Immature natural killer cell (primary cell): ENCODE data around the gene CALD1. TPM values are rescaled to one million over a fixed set of nuclear protein-coding genes. Genes with fewer than 3 reads are reported as not detected.

Source experiments
- DNase-seq, 3 donors: peaks; one replicate each; pipeline ENCODE4 v3.0.0; 2022; ENCODE audit warnings: mixed read lengths in 1 of 3
- H3K27ac Mint-ChIP-seq, 6 donors: one replicate each; pipeline ENCODE4 v1.8.0; 2020; ENCODE audit warnings: mixed read lengths in 6 of 6, mild to moderate bottlenecking in 5 of 6, inconsistent platforms in 4 of 6, moderate library complexity in 3 of 6
- H3K27me3 Mint-ChIP-seq, 3 donors: one replicate each; pipeline ENCODE4 v1.8.0; 2020 to 2021; ENCODE audit warnings: low read depth in 3 of 3, mild to moderate bottlenecking in 3 of 3, mixed read lengths in 3 of 3, moderate library complexity in 3 of 3, inconsistent platforms in 1 of 3
- H3K36me3 Mint-ChIP-seq, 3 donors: one replicate each; pipeline ENCODE4 v1.8.0; 2020; ENCODE audit warnings: mixed read lengths in 3 of 3, inconsistent platforms in 2 of 3, mild to moderate bottlenecking in 2 of 3
- H3K4me1 Mint-ChIP-seq, 2 donors: one replicate each; pipeline ENCODE4 v1.8.0; 2020; ENCODE audit warnings: inconsistent platforms in 2 of 2, mild to moderate bottlenecking in 2 of 2, mixed read lengths in 2 of 2, moderate library complexity in 1 of 2
- H3K4me3 Mint-ChIP-seq, 5 donors: one replicate each; pipeline ENCODE4 v1.8.0; 2020; ENCODE audit warnings: mild to moderate bottlenecking in 5 of 5, mixed read lengths in 5 of 5, inconsistent platforms in 3 of 5, moderate library complexity in 3 of 5
- H3K9me3 Mint-ChIP-seq, 6 donors: one replicate each; pipeline ENCODE4 v1.8.0; 2020; ENCODE audit warnings: mild to moderate bottlenecking in 6 of 6, mixed read lengths in 6 of 6, inconsistent platforms in 4 of 6, moderate library complexity in 3 of 6
- polyA plus RNA-seq, 3 donors: library from polyadenylated mRNA; unstranded; fragments of 300-500 nt; fragmentation: Illumina TruSeq; gene quantifications; one replicate each; pipeline ENCODE4 v1.2.3, GENCODE V29; 2021

Gene CALD1
- polyA plus RNA-seq, 3 donors from 2014 or later: 0.06 to 0.07 TPM; not detected in 1

DNA sequence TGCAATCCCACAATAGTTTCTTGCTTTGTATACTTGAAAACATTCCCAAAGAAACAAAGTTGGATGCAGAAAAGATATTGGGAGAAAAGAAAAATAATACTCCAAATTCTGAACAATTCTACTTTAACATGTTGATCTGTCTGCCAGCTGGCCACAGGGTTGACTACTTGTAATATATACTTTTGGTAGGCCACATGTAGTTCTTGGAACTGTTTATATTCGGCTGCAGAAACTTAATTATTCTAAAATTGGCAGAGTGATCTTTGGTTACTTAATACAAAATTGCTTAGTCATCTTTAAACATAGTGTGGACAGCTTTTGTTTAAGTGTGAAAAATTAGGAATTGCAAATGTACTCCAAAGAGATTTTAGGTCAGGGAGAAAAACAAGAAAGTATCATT lies 76.0 kb downstream of the CALD1 start:
- DNase-seq: no peak
- Mint-ChIP-seq H3K4me3 (peak overlapping the region in 2 of 5 donors; percentile 61 to 71), H3K9me3 (no peaks in the 10 kb centered on the region), H3K4me1 (peaks cover 22 to 24% of the 10 kb centered on the region in 2 donors), H3K27me3 (peaks cover 1 to 5% (median 2%) of the 10 kb centered on the region in 3 donors), H3K27ac (peak overlapping the region in 4 of 6 donors; percentile 24 to 82 (median 78)), H3K36me3 (no peaks in the 10 kb centered on the region)

DNA sequence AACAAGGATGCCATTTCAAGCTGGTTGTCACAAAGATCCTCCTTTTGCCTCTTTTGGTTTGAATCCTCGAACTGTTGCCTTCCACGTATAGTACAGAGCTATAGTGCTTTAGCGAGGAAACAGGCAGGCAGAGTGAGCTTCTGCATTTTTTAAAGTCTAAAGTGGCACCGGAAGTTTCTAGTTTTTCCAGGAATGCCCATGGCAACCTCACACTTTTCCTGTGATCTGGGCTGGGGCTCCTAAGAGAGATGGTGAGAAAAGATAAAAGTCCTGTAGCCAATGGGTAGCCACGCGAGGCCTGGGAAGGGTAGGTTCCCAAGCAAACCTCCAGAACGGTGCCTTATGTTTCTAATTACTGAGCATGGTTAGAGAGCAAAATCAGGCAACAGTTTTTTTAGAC lies 76.7 kb downstream of the CALD1 start:
- H3K27me3 Mint-ChIP-seq: peaks cover 0 to 8% (median 4%) of the 10 kb centered on the region in 3 donors
- no peak for DNase-seq
- H3K4me3 Mint-ChIP-seq: peak overlapping the region; percentile 32 to 71 (median 54)
- peak overlapping the region; percentile 24 to 82 (median 76) for H3K27ac Mint-ChIP-seq
- no peaks in the 10 kb centered on the region for H3K36me3 Mint-ChIP-seq
- no peaks in the 10 kb centered on the region for H3K9me3 Mint-ChIP-seq
- peaks cover 22 to 24% of the 10 kb centered on the region in 2 donors for H3K4me1 Mint-ChIP-seq

DNA sequence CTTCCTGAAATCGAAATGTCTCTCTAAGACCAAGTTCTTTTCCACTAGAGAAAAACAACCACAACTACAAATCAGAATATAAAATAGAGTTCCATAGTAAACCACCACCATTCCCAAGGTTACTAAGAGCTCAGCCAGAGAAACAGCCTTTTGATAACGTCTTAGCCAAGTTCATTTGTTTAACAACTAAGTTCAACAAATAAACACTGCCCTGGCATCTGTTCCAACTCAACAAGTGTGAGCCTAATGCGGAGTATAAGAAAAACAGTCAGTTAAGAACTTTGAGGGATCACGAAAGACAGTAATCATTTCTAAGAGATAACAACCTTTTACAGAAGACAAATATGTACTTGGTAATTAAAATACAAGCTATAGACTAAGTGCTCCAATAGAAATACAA lies 77.3 kb downstream of the CALD1 start:
- peak overlapping the region in 4 of 5 donors; percentile 10 to 71 (median 55) for H3K4me3 Mint-ChIP-seq
- peak overlapping the region in 4 of 6 donors; percentile 24 to 79 (median 50) for H3K27ac Mint-ChIP-seq
- no peak for DNase-seq
- H3K27me3 Mint-ChIP-seq: peaks cover 0 to 8% (median 4%) of the 10 kb centered on the region in 3 donors
- peaks cover 22 to 24% of the 10 kb centered on the region in 2 donors for H3K4me1 Mint-ChIP-seq
- H3K9me3 Mint-ChIP-seq: no peaks in the 10 kb centered on the region
- no peaks in the 10 kb centered on the region for H3K36me3 Mint-ChIP-seq

DNA sequence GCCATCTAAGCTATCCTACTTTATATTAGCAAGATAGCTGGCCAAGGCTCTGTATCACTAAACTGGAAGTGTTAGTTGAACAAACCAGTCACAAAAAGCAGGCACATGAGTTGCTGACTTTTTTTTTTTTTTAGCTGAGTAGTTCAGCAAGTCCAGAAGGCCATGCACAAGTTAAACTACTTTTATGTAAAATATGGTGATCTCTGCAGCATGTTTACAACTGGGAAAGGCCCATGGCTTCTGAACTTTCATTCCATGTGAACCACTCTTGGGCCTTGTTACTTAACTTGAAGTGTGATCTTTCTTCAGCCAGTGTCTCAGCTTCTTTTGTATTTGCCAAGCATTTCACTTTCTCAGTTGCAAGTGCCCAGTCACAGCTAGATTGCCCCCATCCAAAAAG lies 78.5 kb downstream of the CALD1 start:
- H3K4me3 Mint-ChIP-seq: no peak overlapping the region
- peaks cover 22 to 24% of the 10 kb centered on the region in 2 donors for H3K4me1 Mint-ChIP-seq

DNA sequence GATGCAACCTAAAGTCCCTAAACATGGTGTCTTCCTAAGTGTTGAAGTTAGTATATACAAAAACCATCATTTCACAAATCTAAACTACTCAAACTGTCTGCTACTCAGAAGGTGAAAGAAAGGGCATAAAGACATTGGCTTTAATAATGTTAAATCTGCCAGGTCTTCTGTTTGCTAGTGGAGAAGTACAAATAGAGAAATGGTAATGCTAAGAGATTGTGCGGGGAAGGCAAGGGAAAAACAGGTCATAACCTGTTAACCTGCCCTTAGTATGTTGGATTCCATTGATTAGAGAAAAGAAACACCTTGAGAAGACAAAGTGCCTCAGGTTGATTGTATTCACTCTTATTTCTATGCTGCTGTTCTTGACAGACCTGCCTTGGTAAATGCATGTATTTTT lies 80.3 kb downstream of the CALD1 start:
- H3K36me3 Mint-ChIP-seq: no peaks in the 10 kb centered on the region
- DNase-seq: no peak
- no peak overlapping the region for H3K27ac Mint-ChIP-seq
- peaks cover 2 to 8% (median 5%) of the 10 kb centered on the region in 3 donors for H3K27me3 Mint-ChIP-seq
- peaks cover 23 to 25% of the 10 kb centered on the region in 2 donors for H3K4me1 Mint-ChIP-seq
- H3K4me3 Mint-ChIP-seq: no peak overlapping the region
- H3K9me3 Mint-ChIP-seq: no peaks in the 10 kb centered on the region

More for the DNA sequence above, 78.5 kb downstream of the CALD1 start:
- DNase-seq: no peak
- no peaks in the 10 kb centered on the region for H3K36me3 Mint-ChIP-seq
- H3K27me3 Mint-ChIP-seq: peaks cover 0 to 8% (median 5%) of the 10 kb centered on the region in 3 donors
- no peaks in the 10 kb centered on the region for H3K9me3 Mint-ChIP-seq
- H3K27ac Mint-ChIP-seq: no peak overlapping the region

DNA sequence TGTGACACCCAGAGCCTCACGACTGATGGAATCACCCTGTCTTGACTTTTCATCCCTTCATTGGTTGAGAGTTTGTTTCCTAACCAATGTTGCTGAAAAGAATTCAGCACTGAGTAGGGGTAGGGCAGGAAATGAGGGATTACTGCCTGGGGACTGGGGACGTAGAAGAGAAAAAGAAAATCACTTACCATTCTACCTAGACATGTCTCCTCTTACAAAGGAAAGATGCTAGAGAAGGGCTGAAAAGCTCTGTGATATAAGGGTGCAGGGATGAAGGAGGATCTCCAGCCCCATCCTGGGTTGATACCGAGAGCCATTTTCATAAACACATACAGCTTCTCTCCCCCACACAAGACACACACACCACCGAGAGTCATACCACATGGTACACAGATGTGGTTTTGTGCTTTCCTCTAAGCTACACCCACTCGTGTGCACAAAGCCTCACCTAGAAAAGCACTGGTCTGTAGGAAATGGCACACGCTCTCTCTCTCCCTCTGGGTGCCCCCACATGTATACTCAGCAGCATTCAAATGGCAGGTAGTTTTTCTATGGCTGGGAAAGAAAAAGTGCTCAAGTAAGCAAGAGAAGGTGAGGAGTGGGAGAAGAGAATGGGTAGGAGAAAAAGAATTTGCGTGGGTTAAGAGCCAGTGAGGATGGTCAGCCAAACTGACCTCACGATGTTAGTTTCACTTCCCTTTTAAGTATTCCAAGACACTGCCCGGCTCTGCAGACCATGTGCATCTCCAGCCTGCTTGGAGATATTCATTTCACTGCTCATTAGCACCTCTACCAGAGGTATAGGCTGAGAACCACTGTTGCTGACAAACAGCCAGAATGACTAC lies 85.8 kb downstream of the CALD1 start:
- H3K27ac Mint-ChIP-seq: no peak overlapping the region
- H3K4me1 Mint-ChIP-seq: peaks cover 7 to 13% of the 10 kb centered on the region in 2 donors
- no peak for DNase-seq
- H3K9me3 Mint-ChIP-seq: no peaks in the 10 kb centered on the region
- peak overlapping the region in 1 of 5 donors; percentile 15 for H3K4me3 Mint-ChIP-seq
- no peaks in the 10 kb centered on the region for H3K36me3 Mint-ChIP-seq
- peaks cover 2 to 10% (median 3%) of the 10 kb centered on the region in 3 donors for H3K27me3 Mint-ChIP-seq

DNA sequence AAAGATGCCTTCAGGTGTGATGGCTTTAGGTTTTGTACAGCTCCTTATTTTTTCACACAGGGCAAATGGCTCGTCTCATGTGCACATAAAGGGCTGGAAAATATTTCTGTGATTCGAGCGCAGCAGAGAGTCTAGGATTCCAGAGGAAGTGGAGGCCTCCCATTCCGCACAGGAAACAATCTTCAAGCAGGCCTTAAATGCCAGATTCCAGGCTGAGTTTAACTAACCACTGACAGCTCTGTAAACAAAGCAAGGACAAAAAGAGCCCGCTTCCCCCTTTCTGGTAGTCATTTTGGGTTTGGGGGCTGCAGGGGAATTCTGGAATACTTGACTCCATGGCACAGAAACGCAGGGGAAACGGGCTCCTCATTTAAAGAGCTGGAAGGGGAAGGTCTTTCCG lies 87.2 kb downstream of the CALD1 start:
- Mint-ChIP-seq H3K36me3 (no peaks in the 10 kb centered on the region), H3K4me3 (no peak overlapping the region), H3K27ac (no peak overlapping the region), H3K9me3 (no peaks in the 10 kb centered on the region), H3K4me1 (peaks cover 7 to 13% of the 10 kb centered on the region in 2 donors), H3K27me3 (peaks cover 1 to 7% (median 2%) of the 10 kb centered on the region in 3 donors)
- DNase-seq: no peak

DNA sequence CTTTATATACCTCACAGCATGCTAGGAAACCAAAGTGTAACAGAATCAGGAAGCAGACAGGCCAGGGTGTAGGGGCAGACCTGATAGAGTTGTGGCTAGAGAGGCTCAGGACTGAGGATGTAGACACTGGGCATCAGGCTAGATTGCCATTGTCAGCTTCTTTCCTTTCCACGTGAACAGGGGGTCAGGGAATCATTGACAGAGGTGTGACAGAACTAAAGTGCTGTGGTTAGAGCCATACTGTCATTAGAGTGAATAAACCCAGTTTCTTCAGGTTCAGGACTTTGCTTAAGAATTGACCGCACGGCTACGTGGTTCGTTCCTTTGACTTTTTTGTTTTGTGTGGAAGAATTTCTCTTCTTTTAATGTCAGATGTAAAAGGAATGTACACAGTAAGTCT lies 90.7 kb downstream of the CALD1 start:
- Mint-ChIP-seq H3K36me3 (no peaks in the 10 kb centered on the region), H3K27ac (no peak overlapping the region), H3K4me1 (peaks cover 2 to 6% of the 10 kb centered on the region in 2 donors), H3K27me3 (peaks cover 0 to 10% (median 3%) of the 10 kb centered on the region in 3 donors), H3K4me3 (no peak overlapping the region), H3K9me3 (no peaks in the 10 kb centered on the region)
- DNase-seq: no peak

DNA sequence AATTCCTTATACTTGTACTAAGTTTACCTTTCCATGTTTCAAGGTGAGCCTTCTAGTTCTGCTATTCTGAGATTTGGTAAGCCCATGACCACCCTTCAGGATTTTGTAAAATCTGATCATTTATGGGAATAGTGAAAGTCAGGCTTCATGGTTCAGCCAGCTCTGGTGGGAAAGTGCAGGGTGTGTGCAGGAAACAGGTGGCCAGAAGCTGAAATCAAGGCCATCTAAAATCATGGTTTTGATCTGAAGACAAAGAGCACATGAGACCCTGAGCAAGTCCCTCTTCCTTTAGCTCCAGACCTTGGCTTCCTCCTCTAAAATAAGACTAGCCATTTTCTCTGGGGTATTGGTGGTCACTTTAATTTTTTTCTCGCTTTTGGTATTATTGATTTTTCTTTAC lies 91.3 kb downstream of the CALD1 start:
- no peaks in the 10 kb centered on the region for H3K4me1 Mint-ChIP-seq
- H3K36me3 Mint-ChIP-seq: no peaks in the 10 kb centered on the region
- no peaks in the 10 kb centered on the region for H3K9me3 Mint-ChIP-seq
- H3K27ac Mint-ChIP-seq: no peak overlapping the region
- peaks cover 0 to 5% (median 3%) of the 10 kb centered on the region in 3 donors for H3K27me3 Mint-ChIP-seq
- H3K4me3 Mint-ChIP-seq: no peak overlapping the region
- no peak for DNase-seq

DNA sequence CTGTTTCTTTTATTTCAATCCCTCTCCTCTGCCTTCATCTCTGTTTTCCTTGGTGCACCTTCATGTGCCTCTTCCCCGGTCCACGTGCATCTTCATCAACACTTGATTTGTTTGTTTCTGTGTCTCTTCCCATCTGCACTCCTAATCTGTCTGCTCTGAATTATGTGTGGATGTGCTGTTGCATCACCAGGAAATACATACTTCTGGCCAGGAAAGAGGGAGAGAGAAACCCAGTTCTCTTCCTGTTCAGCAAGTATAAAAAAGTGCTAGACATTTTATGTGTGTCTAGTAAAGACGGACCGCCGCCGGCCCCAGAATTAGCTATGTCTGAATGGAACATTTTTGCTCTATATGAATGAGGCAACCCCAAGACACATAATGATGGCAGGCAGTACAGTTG lies 93.8 kb downstream of the CALD1 start:
- Mint-ChIP-seq H3K4me3 (peak overlapping the region in 1 of 5 donors; percentile 3), H3K27me3 (peaks cover 1 to 8% (median 3%) of the 10 kb centered on the region in 3 donors), H3K27ac (no peak overlapping the region), H3K9me3 (no peaks in the 10 kb centered on the region), H3K4me1 (no peaks in the 10 kb centered on the region), H3K36me3 (no peaks in the 10 kb centered on the region)
- no peak for DNase-seq

DNA sequence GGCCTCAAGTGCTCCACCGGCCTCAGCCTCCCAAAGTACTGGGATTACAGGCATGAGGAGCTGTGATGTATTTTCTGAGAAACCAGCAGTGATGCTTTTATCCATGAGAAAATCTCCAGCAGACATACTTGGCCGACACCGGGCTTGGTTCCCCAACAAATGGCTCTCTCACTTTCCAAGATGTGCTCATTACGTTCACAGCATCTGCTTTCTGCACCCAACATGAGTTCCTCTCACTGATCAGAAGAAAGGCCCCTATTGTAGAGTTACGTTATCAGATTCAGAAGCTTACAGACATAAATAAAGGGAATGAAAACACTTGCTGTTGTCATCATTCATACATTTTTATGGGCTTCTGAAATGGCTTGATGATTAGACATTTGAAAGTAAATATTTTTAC lies 95.0 kb downstream of the CALD1 start:
- H3K27me3 Mint-ChIP-seq: peaks cover 1 to 8% (median 3%) of the 10 kb centered on the region in 3 donors
- H3K36me3 Mint-ChIP-seq: no peaks in the 10 kb centered on the region
- no peak overlapping the region for H3K27ac Mint-ChIP-seq
- H3K9me3 Mint-ChIP-seq: no peaks in the 10 kb centered on the region
- H3K4me1 Mint-ChIP-seq: no peaks in the 10 kb centered on the region
- no peak for DNase-seq
- H3K4me3 Mint-ChIP-seq: no peak overlapping the region

DNA sequence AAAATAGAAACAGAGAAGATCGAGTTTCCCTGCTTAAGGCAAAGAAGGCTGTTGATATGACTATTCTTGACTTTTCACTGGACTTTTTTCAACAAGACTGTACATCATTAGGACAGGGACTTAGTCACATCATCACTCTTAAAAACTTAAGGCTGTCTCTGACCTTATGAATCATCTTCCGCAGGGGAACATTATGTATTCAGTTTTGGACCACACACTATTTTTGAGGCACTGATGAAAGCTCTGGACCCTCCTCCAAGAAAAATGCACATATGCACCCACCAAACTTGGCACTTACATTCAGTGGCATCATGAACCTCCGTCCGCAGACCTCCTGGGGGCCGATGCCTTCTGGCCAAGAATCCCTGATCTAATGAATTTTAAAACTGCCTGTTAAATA lies 96.4 kb downstream of the CALD1 start:
- peaks cover 1 to 8% (median 3%) of the 10 kb centered on the region in 3 donors for H3K27me3 Mint-ChIP-seq
- no peak overlapping the region for H3K27ac Mint-ChIP-seq
- H3K4me1 Mint-ChIP-seq: no peaks in the 10 kb centered on the region
- H3K9me3 Mint-ChIP-seq: no peaks in the 10 kb centered on the region
- no peaks in the 10 kb centered on the region for H3K36me3 Mint-ChIP-seq
- H3K4me3 Mint-ChIP-seq: no peak overlapping the region
- no peak for DNase-seq

DNA sequence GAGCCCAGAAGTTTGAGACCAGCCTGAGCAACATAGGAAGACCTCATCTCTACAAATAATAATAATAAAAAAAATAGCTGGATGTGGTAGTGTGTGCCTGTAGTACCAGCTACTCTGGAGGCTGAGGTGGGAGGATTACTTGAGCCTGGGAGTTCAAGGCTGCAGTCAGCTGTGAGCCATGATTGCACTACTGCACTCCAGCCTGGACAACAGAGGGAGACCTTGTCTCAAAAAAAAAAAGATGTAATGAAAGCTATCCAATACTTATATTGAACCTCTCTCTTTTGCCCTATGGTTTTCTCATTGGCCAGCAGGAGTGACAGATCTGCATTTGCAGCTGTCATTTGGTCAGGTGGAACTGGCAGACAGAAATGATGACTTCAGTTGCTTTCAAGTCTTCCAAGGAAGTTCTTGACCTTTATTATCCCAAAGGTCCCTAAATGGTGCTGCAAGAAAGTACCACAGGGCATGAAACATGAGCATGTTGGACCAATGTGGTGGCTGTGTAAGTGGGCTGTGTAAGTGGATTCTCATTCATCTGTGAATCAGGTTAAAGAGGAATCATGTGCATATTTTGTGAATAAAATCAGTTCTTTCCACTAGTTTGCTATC lies 99.4 kb downstream of the CALD1 start:
- DNase-seq: no peak
- H3K4me1 Mint-ChIP-seq: no peaks in the 10 kb centered on the region
- no peak overlapping the region for H3K27ac Mint-ChIP-seq
- H3K27me3 Mint-ChIP-seq: peaks cover 0 to 7% (median 1%) of the 10 kb centered on the region in 3 donors
- no peak overlapping the region for H3K4me3 Mint-ChIP-seq
- no peaks in the 10 kb centered on the region for H3K36me3 Mint-ChIP-seq
- H3K9me3 Mint-ChIP-seq: no peaks in the 10 kb centered on the region

DNA sequence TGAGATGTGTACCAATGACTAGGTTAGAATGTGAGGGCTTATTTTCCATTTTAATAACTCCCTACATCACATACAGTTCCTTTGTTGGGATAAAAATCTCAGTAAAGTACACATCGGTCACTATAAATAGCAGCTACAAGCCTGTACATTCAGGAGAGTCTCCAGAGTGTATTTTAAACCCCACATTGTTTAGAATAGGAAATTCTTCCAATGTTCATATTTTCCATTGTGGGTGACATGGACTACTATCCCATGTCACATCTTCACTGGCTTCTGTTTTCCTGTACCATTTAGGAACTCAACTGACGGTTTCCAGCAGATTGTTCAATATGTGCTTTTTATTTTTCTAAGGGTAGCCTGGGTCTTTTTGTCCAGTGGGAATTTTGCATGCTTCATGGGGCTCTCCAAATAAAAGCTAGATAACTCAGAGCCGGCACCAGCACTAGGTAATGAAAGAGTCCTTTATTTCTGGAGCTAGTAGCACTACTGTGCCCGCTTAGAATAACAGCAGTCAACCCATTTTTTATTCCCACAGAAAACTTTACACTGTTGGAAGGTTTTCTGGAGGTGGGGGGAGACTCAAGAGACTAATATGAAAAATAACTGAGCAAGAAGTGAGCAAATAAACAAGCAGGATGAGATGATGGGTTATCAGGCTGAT lies 100.5 kb downstream of the CALD1 start:
- Mint-ChIP-seq H3K4me1 (no peaks in the 10 kb centered on the region), H3K27me3 (peaks cover 0 to 6% (median 1%) of the 10 kb centered on the region in 3 donors), H3K9me3 (no peaks in the 10 kb centered on the region), H3K36me3 (no peaks in the 10 kb centered on the region), H3K27ac (no peak overlapping the region), H3K4me3 (no peak overlapping the region)
- DNase-seq: no peak
